HepG2 (cell line): ENCODE data around the gene MS4A10. TPM values are rescaled to one million over a fixed set of nuclear protein-coding genes. Genes with fewer than 3 reads are reported as not detected.

Source experiments
- ATAC-seq: fragments of 200-7000 bp; cut with Tn5 transposase; 3 replicates; pipeline ENCODE4 v1.9.1; 2020; ENCODE audit warnings: mild to moderate bottlenecking, moderate library complexity
- BruUV-seq: library from RNA; stranded (reverse); fragments of 400-500 nt; replicated peaks from 2 replicates; lab custom pipeline; 2021; lab: Mats Ljungman, UMichigan
- CTCF ChIA-PET: fragments of 300-600 bp; formaldehyde crosslinking; extraction: SDS; loops from one replicate; lab custom pipeline; 2021; ENCODE audit warnings: low total read pairs, inconsistent platforms, low intra/inter-chr PET ratio; lab: Yijun Ruan, JAX
- POLR2A ChIA-PET: fragments of 350-600 bp; sonication (Branson Sonifier 250); formaldehyde crosslinking; loops from one replicate; lab custom pipeline; 2020; ENCODE audit warnings: antibody characterized with exemption, inconsistent platforms; lab: Yijun Ruan, JAX
- DNase-seq: peaks from one replicate; pipeline ENCODE4 v3.0.0-alpha.2; 2015; ENCODE audit warnings: low spot score
- FAIRE-seq: peaks from 3 replicates; lab custom pipeline; 2011; peaks lifted over from hg19 to GRCh38; lab: Jason Lieb, UNC
- H2AFZ ChIP-seq: one replicate; pipeline ENCODE4 v1.6.1; 2011; ENCODE audit warnings: low read length, inconsistent platforms
- H3K27ac ChIP-seq: fragments of 300-600 bp; 3 replicates; pipeline ENCODE4 v1.8.0; 2011; ENCODE audit warnings: mixed run types, mild to moderate bottlenecking, mixed read lengths, low read length, inconsistent platforms; ENCODE audit not compliant: insufficient read depth; ENCODE audit errors: extremely low read length
- H3K27me3 ChIP-seq, 2 experiments: fragments of 200-600 bp in 1 of 2; 2 replicates in 1 of 2; 3 replicates in 1 of 2; pipeline versions ENCODE4 v1.6.0 to v1.8.0; 2011; ENCODE audit warnings: low read length in 2 of 2, mild to moderate bottlenecking in 2 of 2, moderate library complexity in 2 of 2, inconsistent platforms in 1 of 2; ENCODE audit not compliant: insufficient read depth in 2 of 2, control insufficient read depth in 1 of 2
- H3K36me3 ChIP-seq, 2 experiments: fragments of 200-600 bp in 1 of 2; replicated peaks in 1 of 2; 2 replicates in 1 of 2; 3 replicates in 1 of 2; pipeline versions ENCODE4 v1.5.1 to v1.8.0; 2011; ENCODE audit warnings: low read length in 2 of 2, inconsistent platforms in 1 of 2; ENCODE audit not compliant: insufficient read depth in 2 of 2, control insufficient read depth in 1 of 2
- H3K4me1 ChIP-seq: 2 replicates; pipeline ENCODE4 v1.5.1; 2012; ENCODE audit warnings: low read length, inconsistent platforms; ENCODE audit not compliant: insufficient read depth
- H3K4me2 ChIP-seq: 2 replicates; pipeline ENCODE4 v1.6.0; 2011; ENCODE audit warnings: low read depth, low read length, inconsistent platforms
- H3K4me3 ChIP-seq, 3 experiments: fragments of 200-600 bp in 1 of 3; sonication (generic), shearing (Covaris generic) in 1 of 3; replicated peaks in 1 of 3; 2 replicates each; pipeline ENCODE4 v1.5.1; 2011 to 2016; ENCODE audit warnings: low read length in 3 of 3, inconsistent platforms in 2 of 3, low read depth in 2 of 3, mild to moderate bottlenecking in 2 of 3, control low read depth in 1 of 3, mixed read lengths in 1 of 3; ENCODE audit not compliant: insufficient read depth in 1 of 3
- H3K79me2 ChIP-seq: one replicate; pipeline ENCODE4 v1.6.1; 2011; ENCODE audit warnings: low read length, inconsistent platforms; ENCODE audit not compliant: insufficient read depth
- H3K9ac ChIP-seq: 2 replicates; pipeline ENCODE4 v1.6.0; 2011; ENCODE audit warnings: mild to moderate bottlenecking, low read depth, low read length, inconsistent platforms; ENCODE audit not compliant: insufficient read depth
- H3K9me3 ChIP-seq: 2 replicates; pipeline ENCODE4 v1.5.1; 2012; ENCODE audit warnings: mild to moderate bottlenecking, low read length
- H4K20me1 ChIP-seq: 2 replicates; pipeline ENCODE4 v1.6.0; 2011; ENCODE audit warnings: inconsistent platforms, mild to moderate bottlenecking, low read length, moderate library complexity; ENCODE audit not compliant: insufficient read depth
- AGO2 ChIP-seq: fragments of 200-400 bp; formaldehyde crosslinking; optimal IDR thresholded peaks from 2 replicates; pipeline ENCODE3; 2017; ENCODE audit warnings: mild to moderate bottlenecking, low read depth, low read length, moderate library complexity
- FOXP1 ChIP-seq, 2 experiments: fragments of 450-650 bp in 1 of 2; IDR thresholded peaks; 2 replicates each; pipeline ENCODE4 v1.6.1; 2017 to 2018; ENCODE audit warnings: antibody characterized with exemption in 1 of 2
- NR2F2 ChIP-seq: IDR thresholded peaks from 2 replicates; pipeline ENCODE4 v1.6.1; 2012; ENCODE audit warnings: low read depth, inconsistent platforms, borderline replicate concordance
- PLSCR1 ChIP-seq: sonication (generic); formaldehyde crosslinking; IDR thresholded peaks from 2 replicates; pipeline ENCODE4 v1.5.0; 2020; ENCODE audit warnings: missing genetic modification reagents, mild to moderate bottlenecking, borderline replicate concordance
- RBFOX2 ChIP-seq: fragments of 200-400 bp; formaldehyde crosslinking; IDR thresholded peaks from 2 replicates; pipeline ENCODE4 v1.6.1; 2017; ENCODE audit warnings: low read depth, mild to moderate bottlenecking, low read length
- ZNF558 ChIP-seq: sonication (generic); formaldehyde crosslinking; IDR thresholded peaks from 2 replicates; pipeline ENCODE4 v1.9.0; 2022; ENCODE audit warnings: mild to moderate bottlenecking, missing genetic modification reagents, borderline replicate concordance
- WGBS: methylation state at CpG from one replicate; pipeline ENCODE4 v1.1.6; 2017; ENCODE audit warnings: low lambda C conversion rate; 5-methylcytosine and 5-hydroxymethylcytosine counted together
- in situ Hi-C: cut with HindIII; loops from 2 replicates; pipeline ENCODE4 v1.10.0; 2017; ENCODE audit warnings: low pct_unique_long_range_greater_than_20kb; ENCODE audit not compliant: extremely low pct_ligation_motif_present
- intact Hi-C: fragments of 100-400 bp; cut with micrococcal nuclease; formaldehyde crosslinking; loops from one replicate; pipeline ENCODE4 v1.10.0; 2022; ENCODE audit not compliant: unreplicated experiment
- polyA plus RNA-seq, 8 experiments: library from polyadenylated mRNA; depleted of rRNA in 3 of 8; stranded (reverse) in 7 of 8; unstranded in 1 of 8; fragments of >200 nt; fragmentation: Illumina TruSeq in 4 of 8; extraction: Trizol in 4 of 8; gene quantifications; 2 replicates each; pipeline versions ENCODE4 v1.2.1 to v1.2.3, GENCODE V29; 2011 to 2016; ENCODE audit warnings: low read depth in 4 of 8, missing spikeins in 1 of 8, mixed read lengths in 1 of 8; ENCODE audit not compliant: insufficient read depth in 1 of 8
- total RNA-seq, 5 experiments: library from RNA; depleted of rRNA; stranded (reverse); fragments of >200 nt; fragmentation: Illumina TruSeq; extraction: Trizol; gene quantifications; 2 replicates each; pipeline ENCODE4 v1.2.3, GENCODE V29; 2016; ENCODE audit warnings: low read depth in 1 of 5

Gene MS4A10
- total and polyA plus RNA-seq, 2 of the 13 experiments (the other 11 are each of a cell fraction or from before 2014, with no cell fraction given) = not detected

GRCh38 chr11:60848714-60849151, 63.6 kb downstream of the MS4A10 start:
- POLR2A ChIA-PET = no interaction called here
- CTCF ChIA-PET = no interaction called here
- Histone ChIP-seq H3K4me2 (no peak overlapping the region), H3K27me3 (no peaks in the 10 kb centered on the region), H3K4me3 (no peak overlapping the region), H3K9me3 (no peaks in the 10 kb centered on the region), H3K4me1 (peaks cover 28% of the 10 kb centered on the region), H3K9ac (no peak overlapping the region), H3K27ac (no peak overlapping the region), H3K79me2 (peaks cover 33% of the 10 kb centered on the region), H3K36me3 (peaks cover 29 to 54% of the 10 kb centered on the region in 2 experiments; a peak in 4 of 5 replicates), H4K20me1 (peaks cover 13% of the 10 kb centered on the region; the same call in 1 of the 2 replicates), H2AFZ (no peak overlapping the region)
- TF ChIP-seq NR2F2 (no peak), RBFOX2 (peak; percentile 33; the same call in 1 of the 2 replicates), FOXP1 (IDR thresholded peaks at IDR 0.05) (no peak), FOXP1 (CRISPR knock-in tag; IDR thresholded peaks at IDR 0.05) (no peak), PLSCR1 (no peak)
- WGBS = 97% methylated on average over 4 of the region's 10 CpGs
- ATAC-seq = no peak
- in situ Hi-C loops (no loop called here), intact Hi-C loops (no loop called here)
- FAIRE-seq = no peak
- no peak for DNase-seq
- no TSS peak for BruUV-seq

- DNase-seq (no peak), FAIRE-seq (no peak), ATAC-seq (no peak)
- Histone ChIP-seq H3K27ac (no peak overlapping the region), H4K20me1 (peaks cover 12% of the 10 kb centered on the region; the same call in 1 of the 2 replicates), H3K4me2 (no peak overlapping the region), H2AFZ (no peak overlapping the region), H3K4me3 (no peak overlapping the region), H3K36me3 (peaks cover 29 to 54% of the 10 kb centered on the region in 2 experiments; a peak in 4 of 5 replicates), H3K9me3 (no peaks in the 10 kb centered on the region), H3K4me1 (peaks cover 28% of the 10 kb centered on the region), H3K79me2 (peaks cover 21% of the 10 kb centered on the region), H3K27me3 (no peaks in the 10 kb centered on the region), H3K9ac (no peak overlapping the region)
- ChIA-PET POLR2A (interaction anchor here (1.2 kb wide), 1 partner anchor 64 kb away, joined by 3 read pairs; the partner anchor contains the start of gene TMEM109), CTCF (no interaction called here)
- WGBS = 98% methylated on average over 26 of the region's 29 CpGs
- intact Hi-C loops (no loop called here), in situ Hi-C loops (no loop called here)
- BruUV-seq = no TSS peak
- no peak for TF ChIP-seq ZNF558 (CRISPR knock-in tag)
- peak; percentile 41 for TF ChIP-seq AGO2
- peak; percentile 31; the same call in 1 of the 2 replicates for TF ChIP-seq RBFOX2
Observed at GRCh38 chr11:60849641-60850520, 64.7 kb downstream of the MS4A10 start.

Other genes starting within 250 kb of the MS4A10 start
- gene MS4A8, start 85.7 kb upstream of the MS4A10 start, total RNA-seq (2016; rRNA removed; fragmentation: Illumina TruSeq; extraction: Trizol) = not detected in 2 replicates
- gene MS4A8, start 85.7 kb upstream of the MS4A10 start, polyA plus RNA-seq (2011; rRNA removed) = not detected in 2 replicates
- gene MS4A18, start 60.6 kb upstream of the MS4A10 start, total RNA-seq (2016; rRNA removed; fragmentation: Illumina TruSeq; extraction: Trizol) = not detected in 2 replicates
- gene MS4A18, start 60.6 kb upstream of the MS4A10 start, polyA plus RNA-seq (2011; rRNA removed) = not detected in 2 replicates
- not detected in 2 replicates for gene MS4A15, start 28.5 kb upstream of the MS4A10 start, total RNA-seq (2016; rRNA removed; fragmentation: Illumina TruSeq; extraction: Trizol)
- not detected in 2 replicates for gene MS4A15, start 28.5 kb upstream of the MS4A10 start, polyA plus RNA-seq (2011; rRNA removed)
- gene CCDC86, start 56.8 kb downstream of the MS4A10 start, total RNA-seq (2016; rRNA removed; fragmentation: Illumina TruSeq; extraction: Trizol) = 37.6 and 46.6 TPM in 2 replicates
- 33.8 and 34.4 TPM in 2 replicates for gene CCDC86, start 56.8 kb downstream of the MS4A10 start, polyA plus RNA-seq (2011; rRNA removed)
- 1.0 and 2.5 TPM in 2 replicates for gene PTGDR2, start 70.6 kb downstream of the MS4A10 start, total RNA-seq (2016; rRNA removed; fragmentation: Illumina TruSeq; extraction: Trizol)
- 1.9 and 2.1 TPM in 2 replicates for gene PTGDR2, start 70.6 kb downstream of the MS4A10 start, polyA plus RNA-seq (2011; rRNA removed)
- not detected in 2 replicates for gene ZP1, start 82.2 kb downstream of the MS4A10 start, total RNA-seq (2016; rRNA removed; fragmentation: Illumina TruSeq; extraction: Trizol)
- 0.16 and 0.26 TPM in 2 replicates for gene ZP1, start 82.2 kb downstream of the MS4A10 start, polyA plus RNA-seq (2011; rRNA removed)
- gene PRPF19, start 121.3 kb downstream of the MS4A10 start, total RNA-seq (2016; rRNA removed; fragmentation: Illumina TruSeq; extraction: Trizol) = 91.1 and 115 TPM in 2 replicates
- gene PRPF19, start 121.3 kb downstream of the MS4A10 start, polyA plus RNA-seq (2011; rRNA removed) = 25.0 and 27.4 TPM in 2 replicates
- 10.7 and 18.0 TPM in 2 replicates for gene TMEM109, start 128.8 kb downstream of the MS4A10 start, total RNA-seq (2016; rRNA removed; fragmentation: Illumina TruSeq; extraction: Trizol)
- 7.7 and 12.2 TPM in 2 replicates for gene TMEM109, start 128.8 kb downstream of the MS4A10 start, polyA plus RNA-seq (2011; rRNA removed)
- 8.4 and 32.9 TPM in 2 replicates for gene TMEM132A, start 139.1 kb downstream of the MS4A10 start, total RNA-seq (2016; rRNA removed; fragmentation: Illumina TruSeq; extraction: Trizol)
- gene TMEM132A, start 139.1 kb downstream of the MS4A10 start, polyA plus RNA-seq (2011; rRNA removed) = 11.1 and 22.7 TPM in 2 replicates
- 0.58 and 0.77 TPM in 2 replicates for gene SLC15A3, start 166.8 kb downstream of the MS4A10 start, total RNA-seq (2016; rRNA removed; fragmentation: Illumina TruSeq; extraction: Trizol)
- gene SLC15A3, start 166.8 kb downstream of the MS4A10 start, polyA plus RNA-seq (2011; rRNA removed) = 0.45 and 1.1 TPM in 2 replicates
- not detected in 2 replicates for gene CD6, start 186.3 kb downstream of the MS4A10 start, total RNA-seq (2016; rRNA removed; fragmentation: Illumina TruSeq; extraction: Trizol)
- gene CD6, start 186.3 kb downstream of the MS4A10 start, polyA plus RNA-seq (2011; rRNA removed) = not detected in 2 replicates